GM13977 (cell line): ENCODE data around the gene DTHD1.

Experiments used
- DNase-seq: peaks from one replicate; pipeline ENCODE4 v3.0.0; 2012; ENCODE audit warnings: low spot score
- in situ Hi-C: fragments of 300-500 bp; cut with MboI; formaldehyde crosslinking; loops from one replicate; pipeline ENCODE4 v1.12.0; 2022; ENCODE audit warnings: low sequenced_read_pairs, low pct_unique_long_range_greater_than_20kb, mixed read lengths, inconsistent platforms; ENCODE audit not compliant: unreplicated experiment
- TF ChIP-seq, protein P1 (sequence below): IDR thresholded peaks from 2 replicates; pipeline ENCODE4 v1.5.1; 2012; ENCODE audit warnings: mild to moderate bottlenecking, control low read depth; ENCODE audit not compliant: insufficient read depth; ENCODE audit errors: extremely low read depth, missing control alignments

Gene DTHD1

DNA sequence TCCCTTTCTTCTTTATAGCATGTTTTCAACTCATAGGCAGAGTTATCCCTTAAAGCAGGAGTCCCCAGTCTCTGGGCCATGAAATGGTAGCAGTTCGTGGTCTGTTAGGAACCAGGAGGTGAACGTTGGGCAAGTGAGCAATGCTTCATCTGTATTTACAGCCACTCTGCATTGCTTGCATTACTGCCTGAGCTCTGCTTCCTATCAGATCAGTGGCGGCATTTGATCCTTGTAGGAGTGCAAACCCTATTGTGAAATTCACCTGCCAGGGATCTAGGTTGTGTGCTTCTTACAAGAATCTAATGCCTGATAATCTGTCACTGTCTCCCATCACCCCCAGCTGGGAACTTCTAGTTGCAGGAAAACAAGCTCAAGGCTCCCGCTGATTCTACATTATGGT, 39.8 kb downstream of the DTHD1 start:
- no peak for DNase-seq
- TF ChIP-seq, protein P1, sequence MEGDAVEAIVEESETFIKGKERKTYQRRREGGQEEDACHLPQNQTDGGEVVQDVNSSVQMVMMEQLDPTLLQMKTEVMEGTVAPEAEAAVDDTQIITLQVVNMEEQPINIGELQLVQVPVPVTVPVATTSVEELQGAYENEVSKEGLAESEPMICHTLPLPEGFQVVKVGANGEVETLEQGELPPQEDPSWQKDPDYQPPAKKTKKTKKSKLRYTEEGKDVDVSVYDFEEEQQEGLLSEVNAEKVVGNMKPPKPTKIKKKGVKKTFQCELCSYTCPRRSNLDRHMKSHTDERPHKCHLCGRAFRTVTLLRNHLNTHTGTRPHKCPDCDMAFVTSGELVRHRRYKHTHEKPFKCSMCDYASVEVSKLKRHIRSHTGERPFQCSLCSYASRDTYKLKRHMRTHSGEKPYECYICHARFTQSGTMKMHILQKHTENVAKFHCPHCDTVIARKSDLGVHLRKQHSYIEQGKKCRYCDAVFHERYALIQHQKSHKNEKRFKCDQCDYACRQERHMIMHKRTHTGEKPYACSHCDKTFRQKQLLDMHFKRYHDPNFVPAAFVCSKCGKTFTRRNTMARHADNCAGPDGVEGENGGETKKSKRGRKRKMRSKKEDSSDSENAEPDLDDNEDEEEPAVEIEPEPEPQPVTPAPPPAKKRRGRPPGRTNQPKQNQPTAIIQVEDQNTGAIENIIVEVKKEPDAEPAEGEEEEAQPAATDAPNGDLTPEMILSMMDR = no peak
- in situ Hi-C loops = no loop called here

DNA sequence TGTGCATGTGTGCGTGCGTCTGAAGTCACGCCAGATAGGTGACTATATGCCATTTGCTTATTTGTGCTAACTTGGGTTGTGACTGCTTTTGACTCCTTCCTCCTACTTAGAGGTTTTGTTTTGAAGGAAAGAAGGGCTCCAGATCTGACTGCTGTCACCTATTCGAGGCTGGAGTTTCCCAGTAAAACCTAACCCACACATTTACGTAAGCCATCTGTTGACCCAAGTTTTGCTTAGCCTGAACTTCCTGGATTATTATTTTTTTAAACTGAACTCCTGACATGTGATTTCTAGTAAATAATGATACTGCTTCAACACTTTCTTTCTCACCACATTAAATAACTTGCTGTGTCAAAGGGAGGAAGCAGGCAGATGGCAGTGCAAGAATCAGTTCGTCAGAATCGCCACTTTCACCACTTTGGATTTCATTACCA, 41.5 kb downstream of the DTHD1 start:
- DNase-seq = peak; percentile 16
- TF ChIP-seq, protein P1 = peak; percentile 6
- in situ Hi-C loops = no loop called here

DNA sequence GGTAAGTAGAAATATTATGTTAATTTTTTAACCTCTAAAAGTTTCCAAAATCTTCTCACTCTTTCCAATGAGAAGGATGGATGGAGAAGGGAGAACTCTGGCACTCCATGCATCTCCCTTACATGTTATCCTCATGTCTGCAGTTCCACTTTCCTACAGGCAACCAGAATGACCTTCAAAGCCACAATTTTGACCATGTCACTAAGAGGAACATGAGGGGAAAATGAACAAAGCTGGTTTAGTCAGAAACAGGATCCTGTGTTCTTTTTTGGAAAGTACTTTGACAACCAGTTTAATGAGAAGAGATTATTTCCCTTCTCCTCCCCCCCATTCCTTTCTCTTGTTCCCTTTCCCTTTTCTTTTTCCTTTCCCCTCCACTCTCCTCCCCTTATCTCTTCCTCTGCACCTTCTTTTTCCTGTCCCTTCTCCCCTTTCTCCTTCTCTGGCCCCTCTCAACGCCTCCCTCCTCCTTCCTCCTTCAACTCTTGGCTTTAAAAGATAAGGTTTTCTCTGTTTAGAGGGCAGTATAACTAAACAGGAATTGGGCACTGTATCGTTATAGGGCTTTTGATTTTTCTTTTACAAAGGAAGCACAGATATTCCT, 42.5 kb downstream of the DTHD1 start:
- TF ChIP-seq, protein P1 = no peak
- DNase-seq = no peak
- in situ Hi-C loops = no loop called here

DNA sequence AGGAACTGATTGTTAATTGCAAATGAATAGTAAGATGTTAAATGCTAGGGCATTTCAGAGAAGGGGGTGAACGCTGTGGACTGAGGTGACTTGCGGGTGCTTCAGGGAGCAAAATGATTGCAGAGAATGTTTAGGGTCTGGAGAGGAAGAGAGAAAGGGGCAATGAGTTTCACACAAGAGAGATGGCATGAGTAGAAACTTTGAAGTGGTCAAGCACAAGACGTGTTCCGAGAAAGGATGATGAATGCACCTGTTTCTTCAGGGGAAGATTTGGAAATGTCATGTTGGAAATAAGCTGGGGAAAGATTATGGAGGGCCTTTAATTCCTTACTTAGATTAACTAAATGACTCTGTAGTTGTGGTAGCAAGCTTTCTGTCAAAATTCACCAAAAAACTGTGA, 43.4 kb downstream of the DTHD1 start:
- no peak for DNase-seq
- in situ Hi-C loops = no loop called here
- TF ChIP-seq, protein P1 = no peak

DNA sequence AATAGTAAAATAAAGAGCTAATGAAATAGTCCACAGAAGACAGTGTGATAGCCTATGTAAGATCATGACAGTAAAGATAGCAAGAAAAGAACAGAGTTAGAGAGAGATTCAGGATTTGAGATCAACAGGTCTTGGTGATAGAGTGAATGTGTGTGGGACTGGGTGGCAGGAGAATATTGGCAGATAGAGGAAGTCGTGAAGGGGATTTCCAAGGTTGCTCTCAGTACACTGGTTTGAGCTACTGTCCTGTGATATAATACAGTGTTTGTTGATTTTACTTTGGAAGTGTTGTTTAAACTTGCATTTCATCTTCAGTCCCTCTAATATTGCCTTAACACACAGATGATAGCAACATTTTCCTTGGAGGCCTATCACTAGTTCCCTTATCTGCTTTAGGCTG, 44.1 kb downstream of the DTHD1 start:
- TF ChIP-seq, protein P1 = no peak
- in situ Hi-C loops = no loop called here
- DNase-seq = peak; percentile 23

DNA sequence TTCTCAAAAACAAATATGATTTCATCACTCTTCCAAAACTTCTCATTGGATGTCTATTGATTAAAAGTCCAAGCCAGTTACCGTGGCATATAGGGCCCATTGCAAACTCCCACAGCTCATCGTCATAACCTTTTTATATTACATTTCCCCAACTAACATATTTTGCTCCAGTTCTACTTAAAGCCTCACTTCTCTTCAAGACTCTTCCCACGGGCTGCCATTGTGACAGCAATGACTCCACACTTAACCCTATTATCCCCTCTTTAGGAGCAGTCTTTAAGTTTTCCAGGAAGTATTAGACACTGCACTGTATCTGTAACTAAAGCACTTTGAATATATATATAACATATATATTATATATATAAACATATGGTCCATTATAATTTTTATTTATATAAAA, 44.5 kb downstream of the DTHD1 start:
- DNase-seq = no peak
- TF ChIP-seq, protein P1 = no peak
- in situ Hi-C loops = no loop called here
